GM23338 (cell line): ENCODE measurements around the gene PARVB. TPM values are rescaled to one million over a fixed set of nuclear protein-coding genes. Genes with fewer than 3 reads are reported as not detected.

Source experiments
- ATAC-seq: fragments of 200-7000 bp; cut with Tn5 transposase; 3 replicates; pipeline ENCODE4 v1.9.1; 2020
- DNase-seq: peaks from one replicate; pipeline ENCODE4 v3.0.0-alpha.2; 2015; ENCODE audit warnings: low spot score
- H2AFZ ChIP-seq: fragments of 200-600 bp; sonication (generic); 2 replicates; pipeline ENCODE4 v1.8.0; 2016; ENCODE audit warnings: antibody characterized with exemption, mild to moderate bottlenecking, moderate library complexity
- H3F3A ChIP-seq: fragments of 200-600 bp; sonication (generic); replicated peaks from 2 replicates; pipeline ENCODE4 v1.8.0; 2017; ENCODE audit warnings: antibody characterized with exemption, mixed run types, low read depth
- H3K27ac ChIP-seq: fragments of 200-600 bp; sonication (generic); 2 replicates; pipeline ENCODE4 v1.6.1; 2016; ENCODE audit warnings: low read depth
- H3K27me3 ChIP-seq: fragments of 200-600 bp; sonication (generic); 2 replicates; pipeline ENCODE4 v1.8.0; 2016; ENCODE audit warnings: mild to moderate bottlenecking, mixed run types, moderate library complexity; ENCODE audit not compliant: insufficient read depth
- H3K36me3 ChIP-seq: fragments of 200-600 bp; sonication (generic); 2 replicates; pipeline ENCODE4 v1.8.0; 2016; ENCODE audit warnings: mild to moderate bottlenecking; ENCODE audit not compliant: insufficient read depth
- H3K4me1 ChIP-seq: fragments of 200-600 bp; sonication (generic); 2 replicates; pipeline ENCODE4 v1.8.0; 2016; ENCODE audit warnings: mild to moderate bottlenecking, moderate library complexity; ENCODE audit not compliant: insufficient read depth
- H3K4me2 ChIP-seq: fragments of 200-600 bp; sonication (generic); 2 replicates; pipeline ENCODE4 v1.7.1; 2017; ENCODE audit warnings: mixed run types
- H3K4me3 ChIP-seq: fragments of 200-600 bp; sonication (generic); 2 replicates; pipeline ENCODE4 v1.6.1; 2016; ENCODE audit warnings: mixed run types
- H3K79me2 ChIP-seq: fragments of 200-600 bp; sonication (generic); replicated peaks from 2 replicates; pipeline ENCODE4 v1.8.0; 2017; ENCODE audit warnings: mild to moderate bottlenecking; ENCODE audit not compliant: insufficient read depth
- H3K9me2 ChIP-seq: fragments of 200-600 bp; sonication (generic); 2 replicates; pipeline ENCODE4 v1.8.0; 2017; ENCODE audit not compliant: insufficient read depth
- H4K20me1 ChIP-seq: fragments of 200-600 bp; sonication (generic); replicated peaks from 2 replicates; pipeline ENCODE4 v1.8.0; 2017; ENCODE audit warnings: mild to moderate bottlenecking; ENCODE audit not compliant: insufficient read depth
- H3K27ac Mint-ChIP-seq: 2 replicates; pipeline ENCODE4 v1.8.0; 2020; ENCODE audit warnings: inconsistent platforms, mild to moderate bottlenecking, moderate library complexity, mixed read lengths
- H3K27me3 Mint-ChIP-seq: 3 replicates; pipeline ENCODE4 v1.8.0; 2022; ENCODE audit warnings: low read depth, mild to moderate bottlenecking, moderate library complexity, mixed read lengths, inconsistent platforms; ENCODE audit not compliant: insufficient read depth, poor library complexity
- H3K36me3 Mint-ChIP-seq: 3 replicates; pipeline ENCODE4 v1.8.0; 2021; ENCODE audit warnings: low read depth, mild to moderate bottlenecking, inconsistent platforms, moderate library complexity, mixed read lengths
- H3K4me1 Mint-ChIP-seq: 3 replicates; pipeline ENCODE4 v1.8.0; 2020; ENCODE audit warnings: mild to moderate bottlenecking, inconsistent platforms, mixed read lengths
- H3K4me3 Mint-ChIP-seq: 3 replicates; pipeline ENCODE4 v1.8.0; 2021; ENCODE audit warnings: moderate library complexity, mild to moderate bottlenecking, inconsistent platforms, mixed read lengths
- H3K9me3 Mint-ChIP-seq: 3 replicates; pipeline ENCODE4 v1.8.0; 2020; ENCODE audit warnings: moderate library complexity, mild to moderate bottlenecking, inconsistent platforms, mixed read lengths
- CREB1 ChIP-seq: fragments of 250-450 bp; sonication (Bioruptor Pico); IDR thresholded peaks from 2 replicates; pipeline ENCODE4 v1.5.0; 2020; ENCODE audit warnings: low read depth, mild to moderate bottlenecking, moderate library complexity
- EZH2phosphoT487 ChIP-seq: fragments of 200-600 bp; sonication (generic); IDR thresholded peaks from one replicate; pipeline ENCODE4 v1.8.1; 2018; ENCODE audit warnings: antibody characterized with exemption; ENCODE audit not compliant: unreplicated experiment
- JUNB ChIP-seq: IDR thresholded peaks from one replicate; pipeline ENCODE4 v1.6.1; 2016; ENCODE audit warnings: antibody characterized with exemption; ENCODE audit not compliant: unreplicated experiment
- POLR2AphosphoS5 ChIP-seq: IDR thresholded peaks from 2 replicates; pipeline ENCODE4 v1.6.1; 2016; ENCODE audit warnings: antibody characterized with exemption, low read depth
- STAT1 ChIP-seq: IDR thresholded peaks from one replicate; pipeline ENCODE4 v1.6.1; 2016; ENCODE audit warnings: antibody characterized with exemption; ENCODE audit not compliant: unreplicated experiment
- ZNF114 ChIP-seq: fragments of 250-450 bp; sonication (Bioruptor Pico); IDR thresholded peaks from 2 replicates; pipeline ENCODE4 v1.5.0; 2020; ENCODE audit warnings: mild to moderate bottlenecking, moderate library complexity
- ZNF331 ChIP-seq: fragments of 250-450 bp; sonication (Bioruptor Pico); IDR thresholded peaks from 2 replicates; pipeline ENCODE4 v1.5.0; 2020; ENCODE audit warnings: low read depth, mild to moderate bottlenecking, moderate library complexity
- polyA plus RNA-seq: library from polyadenylated mRNA; unstranded; fragments of >200 nt; fragmentation: Nextera tagmentation; extraction: Ambion mirVana; gene quantifications from 2 replicates; pipeline ENCODE4 v1.2.1, GENCODE V29; 2016
- total RNA-seq: library from RNA; depleted of rRNA; stranded (reverse); fragments of >200 nt; shearing (Covaris generic); gene quantifications from 2 replicates; pipeline ENCODE4 v1.2.3, GENCODE V29; 2014
- TF ChIP-seq, protein P1 (sequence below): IDR thresholded peaks from 2 replicates; pipeline ENCODE4 v1.6.1; 2016; ENCODE audit warnings: antibody characterized with exemption
- TF ChIP-seq, protein P2 (sequence below): fragments of 250-450 bp; sonication (Bioruptor Pico); IDR thresholded peaks from 2 replicates; pipeline ENCODE4 v1.5.0; 2020; ENCODE audit warnings: mild to moderate bottlenecking, moderate library complexity
- TF ChIP-seq, protein P3 (sequence below): IDR thresholded peaks from one replicate; pipeline ENCODE4 v1.6.1; 2018; ENCODE audit warnings: antibody characterized with exemption; ENCODE audit not compliant: unreplicated experiment

Gene PARVB
- total and polyA plus RNA-seq, 2 experiments from 2014 or later = 4.3 to 7.7 TPM

DNA sequence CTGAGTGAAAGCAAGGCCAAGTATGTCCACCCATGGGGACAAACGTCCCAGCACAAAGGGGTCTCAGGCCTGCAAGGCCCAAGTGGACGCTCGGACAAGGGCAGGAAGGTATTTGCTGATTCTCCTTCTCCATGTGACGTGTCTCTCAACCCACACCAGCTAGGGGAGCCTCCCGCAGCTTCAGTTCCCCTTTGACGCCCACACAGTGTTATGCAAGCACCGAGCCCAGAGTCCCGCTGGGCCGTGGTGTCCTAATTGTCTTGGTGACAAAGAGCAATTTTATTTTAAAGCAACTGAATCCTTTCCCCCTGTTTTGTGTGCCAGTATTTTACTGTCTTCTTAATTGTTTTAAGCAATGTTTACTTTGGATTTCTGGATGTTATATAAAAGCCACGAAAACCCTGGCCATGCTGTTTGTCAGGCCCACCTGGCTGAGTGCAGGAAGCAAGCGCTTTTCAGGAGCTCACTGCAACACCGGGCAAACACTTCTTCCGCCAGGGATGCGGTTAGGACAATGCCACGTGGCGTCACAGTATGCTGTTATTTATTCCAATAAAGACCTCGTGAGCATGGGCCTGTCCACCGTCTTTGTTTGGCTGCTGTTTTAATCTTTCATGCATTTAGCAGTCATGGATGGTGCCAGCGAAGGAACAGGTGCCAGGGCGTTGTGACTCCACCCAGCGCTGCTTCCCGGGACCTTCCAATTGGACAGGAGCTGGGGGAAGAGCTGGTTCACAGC is 148.4 kb downstream of the PARVB start:
- H4K20me1 ChIP-seq = no peaks in the 10 kb centered on the region
- peaks cover 32% of the 10 kb centered on the region for H3K4me1 Mint-ChIP-seq
- no peak overlapping the region for H2AFZ ChIP-seq
- no peak overlapping the region for H3K27ac Mint-ChIP-seq
- no peak overlapping the region for H3K27ac ChIP-seq
- TF ChIP-seq ZNF114 (CRISPR knock-in tag) (no peak), POLR2AphosphoS5 (no peak)
- peaks cover 21% of the 10 kb centered on the region for H3K4me1 ChIP-seq
- H3K4me2 ChIP-seq = no peak overlapping the region
- H3K36me3 ChIP-seq = no peaks in the 10 kb centered on the region
- no peaks in the 10 kb centered on the region for H3K79me2 ChIP-seq
- peak; percentile 84 for ATAC-seq
- no peaks in the 10 kb centered on the region for H3K9me3 Mint-ChIP-seq
- no peaks in the 10 kb centered on the region for H3F3A ChIP-seq
- H3K4me3 Mint-ChIP-seq = no peak overlapping the region; the same call in 2 of the 3 replicates
- no peaks in the 10 kb centered on the region for H3K9me2 ChIP-seq
- no peaks in the 10 kb centered on the region for H3K36me3 Mint-ChIP-seq
- peak; percentile 42 for DNase-seq
- H3K27me3 ChIP-seq = no peaks in the 10 kb centered on the region
- H3K4me3 ChIP-seq = no peak overlapping the region
- H3K27me3 Mint-ChIP-seq = peaks cover 5% of the 10 kb centered on the region

DNA sequence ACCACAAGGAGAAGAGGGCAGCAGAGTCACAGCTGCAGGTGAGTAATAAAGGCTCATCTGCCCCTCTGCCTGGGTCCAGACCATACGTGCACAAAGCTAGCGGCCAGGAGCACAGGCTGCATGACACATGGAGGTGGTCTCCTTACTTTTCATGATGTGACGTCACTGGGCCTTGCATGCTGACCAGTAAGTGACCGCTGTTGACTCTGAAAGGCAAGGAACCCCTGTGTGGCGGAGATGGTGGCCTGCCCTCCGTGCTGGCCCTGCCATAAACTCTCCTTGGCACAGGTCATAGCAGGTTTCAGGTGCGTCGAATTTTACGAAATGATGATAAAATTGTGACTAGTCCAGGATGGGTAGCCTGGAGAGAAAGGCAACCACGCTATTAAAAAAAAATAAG is 149.1 kb downstream of the PARVB start:
- Histone ChIP-seq H3K4me2 (no peak overlapping the region), H3K4me3 (no peak overlapping the region), H3K27me3 (no peaks in the 10 kb centered on the region), H4K20me1 (no peaks in the 10 kb centered on the region), H3K36me3 (no peaks in the 10 kb centered on the region), H2AFZ (no peak overlapping the region), H3K27ac (no peak overlapping the region), H3F3A (no peaks in the 10 kb centered on the region), H3K9me2 (no peaks in the 10 kb centered on the region), H3K4me1 (peaks cover 21% of the 10 kb centered on the region), H3K79me2 (no peaks in the 10 kb centered on the region)
- no peak overlapping the region for H3K27ac Mint-ChIP-seq
- peaks cover 5% of the 10 kb centered on the region for H3K27me3 Mint-ChIP-seq
- H3K9me3 Mint-ChIP-seq = no peaks in the 10 kb centered on the region
- no peak overlapping the region for H3K4me3 Mint-ChIP-seq
- DNase-seq = no peak
- H3K36me3 Mint-ChIP-seq = no peaks in the 10 kb centered on the region
- ATAC-seq = no peak
- peaks cover 32% of the 10 kb centered on the region for H3K4me1 Mint-ChIP-seq
- TF ChIP-seq ZNF331 (CRISPR knock-in tag) (no peak), ZNF114 (CRISPR knock-in tag) (no peak), EZH2phosphoT487 (no peak), STAT1 (no peak), CREB1 (CRISPR knock-in tag) (no peak), JUNB (no peak)
- TF ChIP-seq, protein P1, sequence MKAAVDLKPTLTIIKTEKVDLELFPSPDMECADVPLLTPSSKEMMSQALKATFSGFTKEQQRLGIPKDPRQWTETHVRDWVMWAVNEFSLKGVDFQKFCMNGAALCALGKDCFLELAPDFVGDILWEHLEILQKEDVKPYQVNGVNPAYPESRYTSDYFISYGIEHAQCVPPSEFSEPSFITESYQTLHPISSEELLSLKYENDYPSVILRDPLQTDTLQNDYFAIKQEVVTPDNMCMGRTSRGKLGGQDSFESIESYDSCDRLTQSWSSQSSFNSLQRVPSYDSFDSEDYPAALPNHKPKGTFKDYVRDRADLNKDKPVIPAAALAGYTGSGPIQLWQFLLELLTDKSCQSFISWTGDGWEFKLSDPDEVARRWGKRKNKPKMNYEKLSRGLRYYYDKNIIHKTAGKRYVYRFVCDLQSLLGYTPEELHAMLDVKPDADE = no peak
- TF ChIP-seq, protein P2, sequence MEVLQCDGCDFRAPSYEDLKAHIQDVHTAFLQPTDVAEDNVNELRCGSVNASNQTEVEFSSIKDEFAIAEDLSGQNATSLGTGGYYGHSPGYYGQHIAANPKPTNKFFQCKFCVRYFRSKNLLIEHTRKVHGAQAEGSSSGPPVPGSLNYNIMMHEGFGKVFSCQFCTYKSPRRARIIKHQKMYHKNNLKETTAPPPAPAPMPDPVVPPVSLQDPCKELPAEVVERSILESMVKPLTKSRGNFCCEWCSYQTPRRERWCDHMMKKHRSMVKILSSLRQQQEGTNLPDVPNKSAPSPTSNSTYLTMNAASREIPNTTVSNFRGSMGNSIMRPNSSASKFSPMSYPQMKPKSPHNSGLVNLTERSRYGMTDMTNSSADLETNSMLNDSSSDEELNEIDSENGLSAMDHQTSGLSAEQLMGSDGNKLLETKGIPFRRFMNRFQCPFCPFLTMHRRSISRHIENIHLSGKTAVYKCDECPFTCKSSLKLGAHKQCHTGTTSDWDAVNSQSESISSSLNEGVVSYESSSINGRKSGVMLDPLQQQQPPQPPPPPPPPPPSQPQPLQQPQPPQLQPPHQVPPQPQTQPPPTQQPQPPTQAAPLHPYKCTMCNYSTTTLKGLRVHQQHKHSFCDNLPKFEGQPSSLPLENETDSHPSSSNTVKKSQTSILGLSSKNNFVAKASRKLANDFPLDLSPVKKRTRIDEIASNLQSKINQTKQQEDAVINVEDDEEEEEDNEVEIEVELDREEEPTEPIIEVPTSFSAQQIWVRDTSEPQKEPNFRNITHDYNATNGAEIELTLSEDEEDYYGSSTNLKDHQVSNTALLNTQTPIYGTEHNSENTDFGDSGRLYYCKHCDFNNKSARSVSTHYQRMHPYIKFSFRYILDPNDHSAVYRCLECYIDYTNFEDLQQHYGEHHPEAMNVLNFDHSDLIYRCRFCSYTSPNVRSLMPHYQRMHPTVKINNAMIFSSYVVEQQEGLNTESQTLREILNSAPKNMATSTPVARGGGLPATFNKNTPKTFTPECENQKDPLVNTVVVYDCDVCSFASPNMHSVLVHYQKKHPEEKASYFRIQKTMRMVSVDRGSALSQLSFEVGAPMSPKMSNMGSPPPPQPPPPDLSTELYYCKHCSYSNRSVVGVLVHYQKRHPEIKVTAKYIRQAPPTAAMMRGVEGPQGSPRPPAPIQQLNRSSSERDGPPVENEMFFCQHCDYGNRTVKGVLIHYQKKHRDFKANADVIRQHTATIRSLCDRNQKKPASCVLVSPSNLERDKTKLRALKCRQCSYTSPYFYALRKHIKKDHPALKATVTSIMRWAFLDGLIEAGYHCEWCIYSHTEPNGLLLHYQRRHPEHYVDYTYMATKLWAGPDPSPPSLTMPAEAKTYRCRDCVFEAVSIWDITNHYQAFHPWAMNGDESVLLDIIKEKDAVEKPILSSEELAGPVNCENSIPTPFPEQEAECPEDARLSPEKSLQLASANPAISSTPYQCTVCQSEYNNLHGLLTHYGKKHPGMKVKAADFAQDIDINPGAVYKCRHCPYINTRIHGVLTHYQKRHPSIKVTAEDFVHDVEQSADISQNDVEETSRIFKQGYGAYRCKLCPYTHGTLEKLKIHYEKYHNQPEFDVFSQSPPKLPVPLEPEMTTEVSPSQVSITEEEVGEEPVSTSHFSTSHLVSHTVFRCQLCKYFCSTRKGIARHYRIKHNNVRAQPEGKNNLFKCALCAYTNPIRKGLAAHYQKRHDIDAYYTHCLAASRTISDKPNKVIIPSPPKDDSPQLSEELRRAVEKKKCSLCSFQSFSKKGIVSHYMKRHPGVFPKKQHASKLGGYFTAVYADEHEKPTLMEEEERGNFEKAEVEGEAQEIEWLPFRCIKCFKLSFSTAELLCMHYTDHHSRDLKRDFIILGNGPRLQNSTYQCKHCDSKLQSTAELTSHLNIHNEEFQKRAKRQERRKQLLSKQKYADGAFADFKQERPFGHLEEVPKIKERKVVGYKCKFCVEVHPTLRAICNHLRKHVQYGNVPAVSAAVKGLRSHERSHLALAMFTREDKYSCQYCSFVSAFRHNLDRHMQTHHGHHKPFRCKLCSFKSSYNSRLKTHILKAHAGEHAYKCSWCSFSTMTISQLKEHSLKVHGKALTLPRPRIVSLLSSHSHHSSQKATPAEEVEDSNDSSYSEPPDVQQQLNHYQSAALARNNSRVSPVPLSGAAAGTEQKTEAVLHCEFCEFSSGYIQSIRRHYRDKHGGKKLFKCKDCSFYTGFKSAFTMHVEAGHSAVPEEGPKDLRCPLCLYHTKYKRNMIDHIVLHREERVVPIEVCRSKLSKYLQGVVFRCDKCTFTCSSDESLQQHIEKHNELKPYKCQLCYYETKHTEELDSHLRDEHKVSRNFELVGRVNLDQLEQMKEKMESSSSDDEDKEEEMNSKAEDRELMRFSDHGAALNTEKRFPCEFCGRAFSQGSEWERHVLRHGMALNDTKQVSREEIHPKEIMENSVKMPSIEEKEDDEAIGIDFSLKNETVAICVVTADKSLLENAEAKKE (CRISPR knock-in tag) = no peak
- TF ChIP-seq, protein P3, sequence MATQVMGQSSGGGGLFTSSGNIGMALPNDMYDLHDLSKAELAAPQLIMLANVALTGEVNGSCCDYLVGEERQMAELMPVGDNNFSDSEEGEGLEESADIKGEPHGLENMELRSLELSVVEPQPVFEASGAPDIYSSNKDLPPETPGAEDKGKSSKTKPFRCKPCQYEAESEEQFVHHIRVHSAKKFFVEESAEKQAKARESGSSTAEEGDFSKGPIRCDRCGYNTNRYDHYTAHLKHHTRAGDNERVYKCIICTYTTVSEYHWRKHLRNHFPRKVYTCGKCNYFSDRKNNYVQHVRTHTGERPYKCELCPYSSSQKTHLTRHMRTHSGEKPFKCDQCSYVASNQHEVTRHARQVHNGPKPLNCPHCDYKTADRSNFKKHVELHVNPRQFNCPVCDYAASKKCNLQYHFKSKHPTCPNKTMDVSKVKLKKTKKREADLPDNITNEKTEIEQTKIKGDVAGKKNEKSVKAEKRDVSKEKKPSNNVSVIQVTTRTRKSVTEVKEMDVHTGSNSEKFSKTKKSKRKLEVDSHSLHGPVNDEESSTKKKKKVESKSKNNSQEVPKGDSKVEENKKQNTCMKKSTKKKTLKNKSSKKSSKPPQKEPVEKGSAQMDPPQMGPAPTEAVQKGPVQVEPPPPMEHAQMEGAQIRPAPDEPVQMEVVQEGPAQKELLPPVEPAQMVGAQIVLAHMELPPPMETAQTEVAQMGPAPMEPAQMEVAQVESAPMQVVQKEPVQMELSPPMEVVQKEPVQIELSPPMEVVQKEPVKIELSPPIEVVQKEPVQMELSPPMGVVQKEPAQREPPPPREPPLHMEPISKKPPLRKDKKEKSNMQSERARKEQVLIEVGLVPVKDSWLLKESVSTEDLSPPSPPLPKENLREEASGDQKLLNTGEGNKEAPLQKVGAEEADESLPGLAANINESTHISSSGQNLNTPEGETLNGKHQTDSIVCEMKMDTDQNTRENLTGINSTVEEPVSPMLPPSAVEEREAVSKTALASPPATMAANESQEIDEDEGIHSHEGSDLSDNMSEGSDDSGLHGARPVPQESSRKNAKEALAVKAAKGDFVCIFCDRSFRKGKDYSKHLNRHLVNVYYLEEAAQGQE = no peak
